Panc1 (cell line): ENCODE results near the gene CYBA.

ENCODE experiments used
- POLR2AphosphoS5 ChIP-seq: IDR thresholded peaks from 2 replicates; pipeline ENCODE4 v1.6.1; 2012; ENCODE audit warnings: mild to moderate bottlenecking, low read depth, low read length, moderate library complexity
- TF ChIP-seq, protein P1 (sequence below): fragments of 450-650 bp; IDR thresholded peaks from 2 replicates; pipeline ENCODE4 v1.5.1; 2017; ENCODE audit warnings: mild to moderate bottlenecking

DNA sequence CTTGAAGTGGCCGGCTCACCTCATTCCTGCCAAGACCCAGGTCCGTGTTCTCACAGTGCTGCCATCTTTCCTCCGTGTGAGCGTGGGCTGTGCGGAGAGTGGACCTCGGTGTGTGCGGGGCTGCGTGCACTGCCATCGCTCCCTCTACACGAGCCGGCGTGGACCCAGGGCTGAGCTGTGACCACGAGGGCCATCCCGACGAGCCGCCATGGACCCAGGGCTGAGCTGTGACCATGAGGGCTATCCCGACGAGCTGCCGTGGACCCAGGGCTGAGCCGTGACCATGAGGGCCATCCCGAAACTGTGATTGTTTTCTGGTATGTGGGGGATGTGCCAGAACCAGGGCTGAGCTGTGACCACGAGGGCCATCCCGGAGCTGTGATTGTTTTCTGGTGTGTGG lies 21.0 kb upstream of the CYBA start:
- TF ChIP-seq POLR2AphosphoS5: no peak
- TF ChIP-seq, protein P1, sequence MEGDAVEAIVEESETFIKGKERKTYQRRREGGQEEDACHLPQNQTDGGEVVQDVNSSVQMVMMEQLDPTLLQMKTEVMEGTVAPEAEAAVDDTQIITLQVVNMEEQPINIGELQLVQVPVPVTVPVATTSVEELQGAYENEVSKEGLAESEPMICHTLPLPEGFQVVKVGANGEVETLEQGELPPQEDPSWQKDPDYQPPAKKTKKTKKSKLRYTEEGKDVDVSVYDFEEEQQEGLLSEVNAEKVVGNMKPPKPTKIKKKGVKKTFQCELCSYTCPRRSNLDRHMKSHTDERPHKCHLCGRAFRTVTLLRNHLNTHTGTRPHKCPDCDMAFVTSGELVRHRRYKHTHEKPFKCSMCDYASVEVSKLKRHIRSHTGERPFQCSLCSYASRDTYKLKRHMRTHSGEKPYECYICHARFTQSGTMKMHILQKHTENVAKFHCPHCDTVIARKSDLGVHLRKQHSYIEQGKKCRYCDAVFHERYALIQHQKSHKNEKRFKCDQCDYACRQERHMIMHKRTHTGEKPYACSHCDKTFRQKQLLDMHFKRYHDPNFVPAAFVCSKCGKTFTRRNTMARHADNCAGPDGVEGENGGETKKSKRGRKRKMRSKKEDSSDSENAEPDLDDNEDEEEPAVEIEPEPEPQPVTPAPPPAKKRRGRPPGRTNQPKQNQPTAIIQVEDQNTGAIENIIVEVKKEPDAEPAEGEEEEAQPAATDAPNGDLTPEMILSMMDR: no peak
